Measurements from ENCODE around the gene GNRH2. TPM values are rescaled to one million over a fixed set of nuclear protein-coding genes. Genes with fewer than 3 reads are reported as not detected.

GNRH2 gene
- total RNA-seq, 1 donor from 2014 or later = 0.37 TPM

GRCh38 chr20:3041854-3042409 lies 1.5 kb upstream of the GNRH2 start:
- Histone ChIP-seq H4K20me1 (ENCODE audit: low read depth) (peaks cover 4% of the 10 kb centered on the region), H3K36me3 (no peaks in the 10 kb centered on the region), H3K4me1 (peaks cover 3% of the 10 kb centered on the region), H3K4me2 (no peak overlapping the region), H3K9me3 (ENCODE audit: low read depth) (no peaks in the 10 kb centered on the region), H3K27ac (no peak overlapping the region), H3K9ac (no peak overlapping the region), H2AFZ (replicated peaks) (no peak overlapping the region), H3F3A (ENCODE audit: low read depth) (peaks cover 11% of the 10 kb centered on the region), H3K79me2 (ENCODE audit: low read depth) (peaks cover 9% of the 10 kb centered on the region), H3K27me3 (no peaks in the 10 kb centered on the region), H3K4me3 (no peak overlapping the region)
- H3K27me3 Mint-ChIP-seq (ENCODE audit: insufficient read depth, low read depth) = peaks cover 3% of the 10 kb centered on the region
- H3K36me3 Mint-ChIP-seq = peaks cover 20% of the 10 kb centered on the region
- peak overlapping the region; percentile 19 for H3K27ac Mint-ChIP-seq
- TF ChIP-seq EZH2 (IDR thresholded peaks at IDR 0.05) (no peak), EZH2phosphoT487 (IDR thresholded peaks at IDR 0.05) (no peak), CTCF (IDR thresholded peaks at IDR 0.05) (no peak)
- H3K4me1 Mint-ChIP-seq = peaks cover 21% of the 10 kb centered on the region
- no peaks in the 10 kb centered on the region for H3K9me3 Mint-ChIP-seq
- DNase-seq (ENCODE audit: low spot score) = no peak
- peak overlapping the region; percentile 61 for H3K4me3 Mint-ChIP-seq

- H3K9ac ChIP-seq = no peak overlapping the region
- no peaks in the 10 kb centered on the region for H3K27me3 ChIP-seq
- no peak for DNase-seq (ENCODE audit: low spot score)
- H3K36me3 ChIP-seq = peaks cover under 1% of the 10 kb centered on the region
- peaks cover 11% of the 10 kb centered on the region for H3F3A ChIP-seq (ENCODE audit: low read depth)
- TF ChIP-seq EZH2phosphoT487 (IDR thresholded peaks at IDR 0.05) (no peak), EZH2 (IDR thresholded peaks at IDR 0.05) (no peak), CTCF (IDR thresholded peaks at IDR 0.05) (no peak)
- peaks cover 9% of the 10 kb centered on the region for H4K20me1 ChIP-seq (ENCODE audit: low read depth)
- H3K27me3 Mint-ChIP-seq (ENCODE audit: insufficient read depth, low read depth) = peaks cover 3% of the 10 kb centered on the region
- no peak overlapping the region for H2AFZ ChIP-seq (replicated peaks)
- H3K27ac ChIP-seq = no peak overlapping the region
- peaks cover 3% of the 10 kb centered on the region for H3K4me1 ChIP-seq
- no peak overlapping the region for H3K4me2 ChIP-seq
- H3K4me3 ChIP-seq = no peak overlapping the region
- H3K27ac Mint-ChIP-seq = no peak overlapping the region
- H3K4me1 Mint-ChIP-seq = peaks cover 23% of the 10 kb centered on the region
- H3K36me3 Mint-ChIP-seq = peaks cover 22% of the 10 kb centered on the region
- H3K9me3 ChIP-seq (ENCODE audit: low read depth) = no peaks in the 10 kb centered on the region
- H3K9me3 Mint-ChIP-seq = no peaks in the 10 kb centered on the region
- H3K4me3 Mint-ChIP-seq = no peak overlapping the region
- H3K79me2 ChIP-seq (ENCODE audit: low read depth) = peaks cover 16% of the 10 kb centered on the region
These were observed 797 bp upstream of the GNRH2 start for GRCh38 chr20:3042625-3043024.

GRCh38 chr20:3044336-3044965 lies 1.0 kb downstream of the GNRH2 start:
- TF ChIP-seq EZH2 (IDR thresholded peaks at IDR 0.05) (no peak), EZH2phosphoT487 (IDR thresholded peaks at IDR 0.05) (no peak), CTCF (IDR thresholded peaks at IDR 0.05) (no peak)
- no peak overlapping the region for H3K4me3 ChIP-seq
- DNase-seq (ENCODE audit: low spot score) = no peak
- no peak overlapping the region for H2AFZ ChIP-seq (replicated peaks)
- no peak overlapping the region for H3K9ac ChIP-seq
- H3K27ac Mint-ChIP-seq = no peak overlapping the region
- H3K36me3 ChIP-seq = peaks cover 7% of the 10 kb centered on the region
- no peaks in the 10 kb centered on the region for H3K27me3 ChIP-seq
- no peaks in the 10 kb centered on the region for H3K9me3 ChIP-seq (ENCODE audit: low read depth)
- no peak overlapping the region for H3K4me2 ChIP-seq
- H3K4me3 Mint-ChIP-seq = peak overlapping the region; percentile 65
- no peak overlapping the region for H3K27ac ChIP-seq
- H3K4me1 Mint-ChIP-seq = peaks cover 23% of the 10 kb centered on the region
- peaks cover 22% of the 10 kb centered on the region for H3K36me3 Mint-ChIP-seq
- peaks cover 11% of the 10 kb centered on the region for H3F3A ChIP-seq (ENCODE audit: low read depth)
- peaks cover 14% of the 10 kb centered on the region for H4K20me1 ChIP-seq (ENCODE audit: low read depth)
- no peaks in the 10 kb centered on the region for H3K9me3 Mint-ChIP-seq
- H3K4me1 ChIP-seq = peaks cover 3% of the 10 kb centered on the region
- H3K79me2 ChIP-seq (ENCODE audit: low read depth) = peaks cover 16% of the 10 kb centered on the region
- H3K27me3 Mint-ChIP-seq (ENCODE audit: insufficient read depth, low read depth) = peaks cover 3% of the 10 kb centered on the region

Data from neural progenitor cell (in vitro differentiated cells).